HepG2 (cell line): ENCODE data around the gene LTC4S.

Experiments used
- EP300 ChIP-seq, 3 experiments: sonication (generic) in 1 of 3; formaldehyde crosslinking in 1 of 3; IDR thresholded peaks; 2 replicates each; pipeline versions ENCODE4 v1.5.1 to v1.6.1; 2011 to 2020; ENCODE audit warnings: low read depth in 2 of 3, low read length in 2 of 3, borderline replicate concordance in 1 of 3, improper control_type of control experiment in 1 of 3, mild to moderate bottlenecking in 1 of 3, missing genetic modification reagents in 1 of 3, moderate library complexity in 1 of 3
- GABPB1 ChIP-seq: IDR thresholded peaks from 2 replicates; pipeline ENCODE4 v1.6.1; 2016; ENCODE audit warnings: mild to moderate bottlenecking, missing genetic modification reagents, moderate library complexity, missing compliant biosample characterization
- IRX3 ChIP-seq: sonication (generic); formaldehyde crosslinking; IDR thresholded peaks from 2 replicates; pipeline ENCODE4 v1.8.1; 2023; ENCODE audit warnings: mild to moderate bottlenecking, low read depth, missing genetic modification reagents, borderline replicate concordance
- POLR2A ChIP-seq, 2 experiments: IDR thresholded peaks; 2 replicates each; pipeline ENCODE4 v1.6.1; 2011; ENCODE audit warnings: low read depth in 2 of 2, low read length in 2 of 2, mild to moderate bottlenecking in 1 of 2, moderate library complexity in 1 of 2; ENCODE audit not compliant: insufficient read depth in 1 of 2
- ZNF253 ChIP-seq: sonication (generic); formaldehyde crosslinking; IDR thresholded peaks from 2 replicates; pipeline ENCODE4 v1.8.0; 2022; ENCODE audit warnings: mild to moderate bottlenecking, missing genetic modification reagents, borderline replicate concordance
- TF ChIP-seq, protein P1 (sequence below): sonication (generic); formaldehyde crosslinking; IDR thresholded peaks from 2 replicates; pipeline ENCODE4 v1.5.0; 2020; ENCODE audit warnings: mild to moderate bottlenecking, missing genetic modification reagents, moderate library complexity
- TF ChIP-seq, protein P2 (sequence below): sonication (generic); formaldehyde crosslinking; IDR thresholded peaks from 2 replicates; pipeline ENCODE4 v1.8.0; 2022; ENCODE audit warnings: mild to moderate bottlenecking, missing genetic modification reagents, borderline replicate concordance
- TF ChIP-seq, protein P3 (sequence below): sonication (generic); formaldehyde crosslinking; IDR thresholded peaks from 2 replicates; pipeline ENCODE4 v1.5.0; 2020; ENCODE audit warnings: mild to moderate bottlenecking, missing genetic modification reagents, borderline replicate concordance
- TF ChIP-seq, protein P4 (sequence below): sonication (generic); formaldehyde crosslinking; IDR thresholded peaks from 2 replicates; pipeline ENCODE4 v1.4.0; 2020; ENCODE audit warnings: missing genetic modification reagents
- TF ChIP-seq, protein P5 (sequence below): IDR thresholded peaks from 2 replicates; pipeline ENCODE4 v1.6.1; 2016

- TF ChIP-seq, protein P1, sequence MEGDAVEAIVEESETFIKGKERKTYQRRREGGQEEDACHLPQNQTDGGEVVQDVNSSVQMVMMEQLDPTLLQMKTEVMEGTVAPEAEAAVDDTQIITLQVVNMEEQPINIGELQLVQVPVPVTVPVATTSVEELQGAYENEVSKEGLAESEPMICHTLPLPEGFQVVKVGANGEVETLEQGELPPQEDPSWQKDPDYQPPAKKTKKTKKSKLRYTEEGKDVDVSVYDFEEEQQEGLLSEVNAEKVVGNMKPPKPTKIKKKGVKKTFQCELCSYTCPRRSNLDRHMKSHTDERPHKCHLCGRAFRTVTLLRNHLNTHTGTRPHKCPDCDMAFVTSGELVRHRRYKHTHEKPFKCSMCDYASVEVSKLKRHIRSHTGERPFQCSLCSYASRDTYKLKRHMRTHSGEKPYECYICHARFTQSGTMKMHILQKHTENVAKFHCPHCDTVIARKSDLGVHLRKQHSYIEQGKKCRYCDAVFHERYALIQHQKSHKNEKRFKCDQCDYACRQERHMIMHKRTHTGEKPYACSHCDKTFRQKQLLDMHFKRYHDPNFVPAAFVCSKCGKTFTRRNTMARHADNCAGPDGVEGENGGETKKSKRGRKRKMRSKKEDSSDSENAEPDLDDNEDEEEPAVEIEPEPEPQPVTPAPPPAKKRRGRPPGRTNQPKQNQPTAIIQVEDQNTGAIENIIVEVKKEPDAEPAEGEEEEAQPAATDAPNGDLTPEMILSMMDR = no peak
- TF ChIP-seq IRX3 (CRISPR knock-in tag) (no peak), EP300 (IDR thresholded peaks at IDR 0.05; ENCODE audit: low read depth in 2 of 2, low read length in 2 of 2) (no peak), EP300 (CRISPR knock-in tag; IDR thresholded peaks at IDR 0.05; ENCODE audit: borderline replicate concordance) (no peak), GABPB1 (CRISPR knock-in tag) (no peak), ZNF253 (no peak), POLR2A (IDR thresholded peaks at IDR 0.05; ENCODE audit: insufficient read depth in 1 of 2, low read depth in 2 of 2, low read length in 2 of 2) (no peak)
- TF ChIP-seq, protein P2, sequence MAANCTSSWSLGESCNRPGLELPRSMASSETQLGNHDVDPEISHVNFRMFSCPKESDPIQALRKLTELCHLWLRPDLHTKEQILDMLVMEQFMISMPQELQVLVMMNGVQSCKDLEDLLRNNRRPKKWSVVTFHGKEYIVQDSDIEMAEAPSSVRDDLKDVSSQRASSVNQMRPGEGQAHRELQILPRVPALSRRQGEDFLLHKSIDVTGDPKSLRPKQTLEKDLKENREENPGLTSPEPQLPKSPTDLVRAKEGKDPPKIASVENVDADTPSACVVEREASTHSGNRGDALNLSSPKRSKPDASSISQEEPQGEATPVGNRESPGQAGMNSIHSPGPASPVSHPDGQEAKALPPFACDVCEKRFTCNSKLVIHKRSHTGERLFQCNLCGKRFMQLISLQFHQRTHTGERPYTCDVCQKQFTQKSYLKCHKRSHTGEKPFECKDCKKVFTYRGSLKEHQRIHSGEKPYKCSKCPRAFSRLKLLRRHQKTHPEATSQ (CRISPR knock-in tag) = no peak
- TF ChIP-seq, protein P3, sequence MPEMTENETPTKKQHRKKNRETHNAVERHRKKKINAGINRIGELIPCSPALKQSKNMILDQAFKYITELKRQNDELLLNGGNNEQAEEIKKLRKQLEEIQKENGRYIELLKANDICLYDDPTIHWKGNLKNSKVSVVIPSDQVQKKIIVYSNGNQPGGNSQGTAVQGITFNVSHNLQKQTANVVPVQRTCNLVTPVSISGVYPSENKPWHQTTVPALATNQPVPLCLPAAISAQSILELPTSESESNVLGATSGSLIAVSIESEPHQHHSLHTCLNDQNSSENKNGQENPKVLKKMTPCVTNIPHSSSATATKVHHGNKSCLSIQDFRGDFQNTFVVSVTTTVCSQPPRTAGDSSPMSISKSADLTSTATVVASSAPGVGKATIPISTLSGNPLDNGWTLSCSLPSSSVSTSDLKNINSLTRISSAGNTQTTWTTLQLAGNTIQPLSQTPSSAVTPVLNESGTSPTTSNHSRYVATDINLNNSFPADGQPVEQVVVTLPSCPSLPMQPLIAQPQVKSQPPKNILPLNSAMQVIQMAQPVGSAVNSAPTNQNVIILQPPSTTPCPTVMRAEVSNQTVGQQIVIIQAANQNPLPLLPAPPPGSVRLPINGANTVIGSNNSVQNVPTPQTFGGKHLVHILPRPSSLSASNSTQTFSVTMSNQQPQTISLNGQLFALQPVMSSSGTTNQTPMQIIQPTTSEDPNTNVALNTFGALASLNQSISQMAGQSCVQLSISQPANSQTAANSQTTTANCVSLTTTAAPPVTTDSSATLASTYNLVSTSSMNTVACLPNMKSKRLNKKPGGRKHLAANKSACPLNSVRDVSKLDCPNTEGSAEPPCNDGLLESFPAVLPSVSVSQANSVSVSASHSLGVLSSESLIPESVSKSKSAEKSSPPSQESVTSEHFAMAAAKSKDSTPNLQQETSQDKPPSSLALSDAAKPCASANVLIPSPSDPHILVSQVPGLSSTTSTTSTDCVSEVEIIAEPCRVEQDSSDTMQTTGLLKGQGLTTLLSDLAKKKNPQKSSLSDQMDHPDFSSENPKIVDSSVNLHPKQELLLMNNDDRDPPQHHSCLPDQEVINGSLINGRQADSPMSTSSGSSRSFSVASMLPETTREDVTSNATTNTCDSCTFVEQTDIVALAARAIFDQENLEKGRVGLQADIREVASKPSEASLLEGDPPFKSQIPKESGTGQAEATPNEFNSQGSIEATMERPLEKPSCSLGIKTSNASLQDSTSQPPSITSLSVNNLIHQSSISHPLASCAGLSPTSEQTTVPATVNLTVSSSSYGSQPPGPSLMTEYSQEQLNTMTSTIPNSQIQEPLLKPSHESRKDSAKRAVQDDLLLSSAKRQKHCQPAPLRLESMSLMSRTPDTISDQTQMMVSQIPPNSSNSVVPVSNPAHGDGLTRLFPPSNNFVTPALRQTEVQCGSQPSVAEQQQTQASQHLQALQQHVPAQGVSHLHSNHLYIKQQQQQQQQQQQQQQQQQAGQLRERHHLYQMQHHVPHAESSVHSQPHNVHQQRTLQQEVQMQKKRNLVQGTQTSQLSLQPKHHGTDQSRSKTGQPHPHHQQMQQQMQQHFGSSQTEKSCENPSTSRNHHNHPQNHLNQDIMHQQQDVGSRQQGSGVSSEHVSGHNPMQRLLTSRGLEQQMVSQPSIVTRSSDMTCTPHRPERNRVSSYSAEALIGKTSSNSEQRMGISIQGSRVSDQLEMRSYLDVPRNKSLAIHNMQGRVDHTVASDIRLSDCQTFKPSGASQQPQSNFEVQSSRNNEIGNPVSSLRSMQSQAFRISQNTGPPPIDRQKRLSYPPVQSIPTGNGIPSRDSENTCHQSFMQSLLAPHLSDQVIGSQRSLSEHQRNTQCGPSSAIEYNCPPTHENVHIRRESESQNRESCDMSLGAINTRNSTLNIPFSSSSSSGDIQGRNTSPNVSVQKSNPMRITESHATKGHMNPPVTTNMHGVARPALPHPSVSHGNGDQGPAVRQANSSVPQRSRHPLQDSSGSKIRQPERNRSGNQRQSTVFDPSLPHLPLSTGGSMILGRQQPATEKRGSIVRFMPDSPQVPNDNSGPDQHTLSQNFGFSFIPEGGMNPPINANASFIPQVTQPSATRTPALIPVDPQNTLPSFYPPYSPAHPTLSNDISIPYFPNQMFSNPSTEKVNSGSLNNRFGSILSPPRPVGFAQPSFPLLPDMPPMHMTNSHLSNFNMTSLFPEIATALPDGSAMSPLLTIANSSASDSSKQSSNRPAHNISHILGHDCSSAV (CRISPR knock-in tag) = no peak
- TF ChIP-seq, protein P4, sequence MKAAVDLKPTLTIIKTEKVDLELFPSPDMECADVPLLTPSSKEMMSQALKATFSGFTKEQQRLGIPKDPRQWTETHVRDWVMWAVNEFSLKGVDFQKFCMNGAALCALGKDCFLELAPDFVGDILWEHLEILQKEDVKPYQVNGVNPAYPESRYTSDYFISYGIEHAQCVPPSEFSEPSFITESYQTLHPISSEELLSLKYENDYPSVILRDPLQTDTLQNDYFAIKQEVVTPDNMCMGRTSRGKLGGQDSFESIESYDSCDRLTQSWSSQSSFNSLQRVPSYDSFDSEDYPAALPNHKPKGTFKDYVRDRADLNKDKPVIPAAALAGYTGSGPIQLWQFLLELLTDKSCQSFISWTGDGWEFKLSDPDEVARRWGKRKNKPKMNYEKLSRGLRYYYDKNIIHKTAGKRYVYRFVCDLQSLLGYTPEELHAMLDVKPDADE (CRISPR knock-in tag) = no peak
- TF ChIP-seq, protein P5, sequence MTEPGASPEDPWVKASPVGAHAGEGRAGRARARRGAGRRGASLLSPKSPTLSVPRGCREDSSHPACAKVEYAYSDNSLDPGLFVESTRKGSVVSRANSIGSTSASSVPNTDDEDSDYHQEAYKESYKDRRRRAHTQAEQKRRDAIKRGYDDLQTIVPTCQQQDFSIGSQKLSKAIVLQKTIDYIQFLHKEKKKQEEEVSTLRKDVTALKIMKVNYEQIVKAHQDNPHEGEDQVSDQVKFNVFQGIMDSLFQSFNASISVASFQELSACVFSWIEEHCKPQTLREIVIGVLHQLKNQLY = no peak
These were observed 10.8 kb downstream of the LTC4S start for GRCh38 chr5:179804555-179804947.
